SU-DHL-6 (cell line): ENCODE data around the gene NLN.
"Not testable (repeated sequence)": the region's sequence is repeated elsewhere in the genome, so short reads cannot be mapped to it uniquely, and the experiment has no call there.

Experiments used
- CTCF ChIP-seq: fragments of 200-600 bp; sonication (generic); IDR thresholded peaks from one replicate; pipeline ENCODE4 v1.5.1; 2017; ENCODE audit warnings: antibody characterized with exemption, mild to moderate bottlenecking, low read length, moderate library complexity; ENCODE audit not compliant: insufficient read depth, poor library complexity, severe bottlenecking
- EZH2phosphoT487 ChIP-seq: fragments of 200-600 bp; sonication (generic), shearing (Covaris generic); conservative IDR thresholded peaks from 2 replicates; pipeline ENCODE4 v1.6.1; 2018; ENCODE audit warnings: mild to moderate bottlenecking, antibody characterized with exemption, low read length, moderate library complexity, mixed read lengths

- not testable (repeated sequence) for TF ChIP-seq CTCF, EZH2phosphoT487
Observed at GRCh38 chr5:65807494-65807893, 85.5 kb downstream of the NLN start.
